Superior temporal gyrus (tissue), 1 donor: ENCODE measurements around the gene XAGE1A.
A peak's percentile ranks its signal among the peaks of the same experiment; 100 is the strongest.
"Not testable (repeated sequence)": the region's sequence is repeated elsewhere in the genome, so short reads cannot be mapped to it uniquely, and the experiment has no call there.

ENCODE experiments used
- DNase-seq: peaks from one replicate; pipeline ENCODE4 v3.0.0-alpha.2; 2016; ENCODE audit errors: extremely low spot score

XAGE1A gene, protein sequence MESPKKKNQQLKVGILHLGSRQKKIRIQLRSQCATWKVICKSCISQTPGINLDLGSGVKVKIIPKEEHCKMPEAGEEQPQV

DNA sequence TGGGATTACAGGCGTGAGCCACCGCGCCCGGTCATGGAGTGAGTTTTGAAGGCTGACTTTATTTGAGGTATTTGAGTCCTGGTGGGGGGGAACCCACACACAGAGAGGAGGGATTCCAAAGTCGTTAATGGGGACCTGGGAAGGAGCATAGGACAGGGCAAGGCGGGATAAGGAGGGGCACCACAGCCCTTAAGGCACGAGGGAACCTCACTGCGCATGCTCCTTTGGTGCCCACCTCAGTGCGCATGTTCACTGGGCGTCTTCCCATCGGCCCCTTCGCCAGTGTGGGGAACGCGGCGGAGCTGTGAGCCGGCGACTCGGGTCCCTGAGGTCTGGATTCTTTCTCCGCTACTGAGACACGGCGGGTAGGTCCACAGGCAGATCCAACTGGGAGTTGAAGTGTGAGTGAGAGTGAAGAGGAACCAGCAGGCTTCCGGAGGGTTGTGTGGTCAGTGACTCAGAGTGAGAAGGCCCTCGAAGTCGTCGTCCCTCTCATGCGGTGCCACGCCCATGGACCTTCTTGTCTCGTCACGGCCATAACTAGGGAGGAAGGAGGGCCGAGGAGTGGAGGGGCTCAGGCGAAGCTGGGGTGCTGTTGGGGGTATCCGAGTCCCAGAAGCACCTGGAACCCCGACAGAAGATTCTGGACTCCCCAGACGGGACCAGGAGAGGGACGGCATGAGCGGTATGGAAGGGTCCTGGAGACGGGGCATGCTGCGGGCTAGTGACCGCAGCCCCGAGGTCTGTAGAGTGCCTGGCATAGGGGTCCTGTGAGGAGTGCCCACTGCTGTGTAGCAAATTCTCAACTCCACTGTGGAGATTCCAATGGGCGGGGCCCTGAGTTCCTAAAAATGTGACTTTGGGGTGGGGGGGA is at the start of gene XAGE1A:
TSS of gene XAGE1A (plus strand) at position 264 of the 874 bp plus-strand sequence. CDS start 1,554 bp downstream, outside the sequence.
- DNase-seq: not testable (repeated sequence)

DNA sequence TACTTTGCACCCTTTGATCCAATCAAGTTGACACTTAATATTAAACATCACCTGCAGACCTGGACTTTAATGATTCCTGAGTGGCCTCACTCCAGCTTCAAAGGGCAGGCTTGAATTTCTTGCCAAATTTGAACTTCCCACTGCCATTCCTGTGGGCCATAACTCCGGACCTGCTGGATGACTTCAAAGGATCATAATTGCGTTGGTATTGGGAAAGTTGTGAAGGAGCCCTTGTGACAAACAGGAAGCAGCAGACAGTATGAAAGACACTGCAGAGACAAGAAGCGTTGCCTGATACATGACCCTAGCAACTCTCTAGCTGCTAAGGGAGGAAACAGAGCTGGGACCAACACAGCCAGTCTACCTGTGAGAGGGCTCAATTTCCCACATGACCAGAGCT is 43.6 kb upstream of the XAGE1A start:
- DNase-seq: not testable (repeated sequence)

DNA sequence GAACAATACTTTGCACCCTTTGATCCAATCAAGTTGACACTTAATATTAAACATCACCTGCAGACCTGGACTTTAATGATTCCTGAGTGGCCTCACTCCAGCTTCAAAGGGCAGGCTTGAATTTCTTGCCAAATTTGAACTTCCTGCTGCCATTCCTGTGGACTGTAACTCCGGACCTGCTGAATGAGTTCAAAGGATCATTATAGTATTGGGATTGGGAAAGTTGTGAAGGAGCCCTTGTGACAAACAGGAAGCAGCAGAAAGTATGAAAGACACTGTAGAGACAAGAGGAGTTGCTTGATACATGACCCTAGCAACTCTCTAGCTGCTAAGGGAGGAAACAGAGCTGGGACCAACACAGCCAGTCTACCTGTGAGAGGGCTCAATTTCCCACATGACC is 24.3 kb upstream of the XAGE1A start:
- not testable (repeated sequence) for DNase-seq

DNA sequence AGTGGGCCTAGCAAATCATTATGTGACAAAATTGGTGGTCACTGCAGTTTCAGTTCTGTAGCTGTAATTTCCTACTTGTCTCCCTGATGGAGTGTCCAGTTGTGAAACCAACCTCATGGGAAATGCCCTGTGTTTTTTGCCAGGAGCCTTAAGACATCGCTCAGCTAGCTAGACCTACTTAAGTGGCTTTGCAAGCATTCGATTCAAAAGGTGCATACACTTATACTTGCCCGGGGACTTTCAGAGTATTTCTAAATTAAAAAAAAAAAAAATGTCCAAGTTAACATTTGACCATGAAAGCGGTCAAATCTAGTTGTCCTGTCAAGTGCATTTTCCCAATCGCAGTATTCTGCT is 788 bp downstream of the XAGE1A start:
- not testable (repeated sequence) for DNase-seq

DNA sequence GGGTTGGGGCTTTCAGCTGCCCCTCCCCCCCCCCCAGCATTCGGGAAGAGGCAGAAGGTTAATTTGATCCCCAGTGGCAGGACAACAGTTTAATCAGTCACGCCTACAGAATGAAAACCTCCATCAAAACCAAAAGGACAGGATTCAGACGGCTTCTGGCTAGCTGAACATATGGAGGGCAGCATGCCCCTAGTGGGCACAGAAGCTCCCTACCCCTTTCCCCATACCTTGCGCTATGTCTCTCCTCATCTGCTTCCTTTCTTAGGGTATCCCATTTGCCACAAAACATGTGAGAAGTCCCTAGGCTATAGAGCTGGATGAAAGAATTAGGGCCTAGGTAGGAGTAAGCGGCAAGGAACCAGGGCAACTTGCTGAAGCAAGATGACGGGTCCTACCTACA is 5.8 kb downstream of the XAGE1A start:
- not testable (repeated sequence) for DNase-seq

DNA sequence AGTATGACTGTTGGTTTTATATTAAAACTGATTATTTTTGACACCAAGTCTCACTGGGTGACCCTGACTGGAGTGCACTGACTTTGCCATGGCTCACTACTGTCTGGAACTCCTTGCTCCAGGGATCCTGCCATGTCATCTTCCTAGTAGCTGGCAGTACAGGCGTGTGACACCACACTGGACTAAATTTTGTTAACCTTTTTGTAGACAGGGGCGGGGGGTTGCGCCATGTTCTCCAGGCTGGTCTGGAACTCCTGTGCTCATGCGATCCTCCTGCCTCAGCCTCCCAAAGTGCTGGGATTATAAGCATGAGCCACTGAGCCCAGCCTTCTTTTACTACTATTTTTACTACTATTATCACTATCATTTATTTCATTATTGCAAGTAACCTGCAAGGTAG is 8.9 kb downstream of the XAGE1A start:
- no peak for DNase-seq

DNA sequence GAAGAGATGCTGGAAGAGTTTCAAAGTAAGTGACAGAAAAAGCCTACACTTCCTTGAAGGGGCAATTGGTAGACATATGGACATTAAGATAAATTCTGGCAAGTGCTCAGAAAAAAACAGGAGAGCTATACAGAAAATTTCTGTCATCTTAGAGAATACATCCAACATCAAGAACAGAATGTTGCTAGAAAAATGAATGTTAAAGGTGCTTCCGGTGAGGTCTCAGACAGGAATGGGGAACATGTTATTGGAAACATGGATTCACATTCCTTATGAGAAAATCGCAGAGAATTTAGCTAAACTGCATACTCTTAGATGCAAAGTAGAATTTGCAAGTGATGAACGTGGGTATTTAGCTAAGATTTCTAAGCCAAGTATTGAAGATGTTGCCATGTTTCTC is 11.7 kb downstream of the XAGE1A start:
- DNase-seq: peak; percentile 11

DNA sequence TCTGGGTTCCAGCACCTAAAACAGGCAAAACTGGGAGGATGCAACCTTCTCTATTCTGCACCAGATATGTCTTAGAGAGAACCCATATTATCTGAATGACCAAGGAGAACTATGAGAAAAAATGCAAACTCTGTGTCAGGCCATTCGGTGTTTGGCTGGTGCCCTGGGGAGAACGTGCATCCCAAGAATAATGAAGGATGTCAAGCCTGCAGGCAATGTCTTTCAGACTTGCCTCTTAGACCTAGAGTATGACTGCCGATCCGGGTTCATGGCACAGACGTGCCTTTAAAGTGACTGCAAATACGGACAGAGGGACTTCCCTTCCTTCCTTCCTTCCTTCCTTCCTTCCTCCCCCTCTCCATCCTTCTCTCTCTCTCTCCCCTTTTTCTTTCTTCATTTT is 14.3 kb downstream of the XAGE1A start:
- DNase-seq: no peak

DNA sequence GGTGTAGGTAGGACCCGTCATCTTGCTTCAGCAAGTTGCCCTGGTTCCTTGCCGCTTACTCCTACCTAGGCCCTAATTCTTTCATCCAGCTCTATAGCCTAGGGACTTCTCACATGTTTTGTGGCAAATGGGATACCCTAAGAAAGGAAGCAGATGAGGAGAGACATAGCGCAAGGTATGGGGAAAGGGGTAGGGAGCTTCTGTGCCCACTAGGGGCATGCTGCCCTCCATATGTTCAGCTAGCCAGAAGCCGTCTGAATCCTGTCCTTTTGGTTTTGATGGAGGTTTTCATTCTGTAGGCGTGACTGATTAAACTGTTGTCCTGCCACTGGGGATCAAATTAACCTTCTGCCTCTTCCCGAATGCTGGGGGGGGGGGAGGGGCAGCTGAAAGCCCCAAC is 15.5 kb downstream of the XAGE1A start:
- DNase-seq: not testable (repeated sequence)

DNA sequence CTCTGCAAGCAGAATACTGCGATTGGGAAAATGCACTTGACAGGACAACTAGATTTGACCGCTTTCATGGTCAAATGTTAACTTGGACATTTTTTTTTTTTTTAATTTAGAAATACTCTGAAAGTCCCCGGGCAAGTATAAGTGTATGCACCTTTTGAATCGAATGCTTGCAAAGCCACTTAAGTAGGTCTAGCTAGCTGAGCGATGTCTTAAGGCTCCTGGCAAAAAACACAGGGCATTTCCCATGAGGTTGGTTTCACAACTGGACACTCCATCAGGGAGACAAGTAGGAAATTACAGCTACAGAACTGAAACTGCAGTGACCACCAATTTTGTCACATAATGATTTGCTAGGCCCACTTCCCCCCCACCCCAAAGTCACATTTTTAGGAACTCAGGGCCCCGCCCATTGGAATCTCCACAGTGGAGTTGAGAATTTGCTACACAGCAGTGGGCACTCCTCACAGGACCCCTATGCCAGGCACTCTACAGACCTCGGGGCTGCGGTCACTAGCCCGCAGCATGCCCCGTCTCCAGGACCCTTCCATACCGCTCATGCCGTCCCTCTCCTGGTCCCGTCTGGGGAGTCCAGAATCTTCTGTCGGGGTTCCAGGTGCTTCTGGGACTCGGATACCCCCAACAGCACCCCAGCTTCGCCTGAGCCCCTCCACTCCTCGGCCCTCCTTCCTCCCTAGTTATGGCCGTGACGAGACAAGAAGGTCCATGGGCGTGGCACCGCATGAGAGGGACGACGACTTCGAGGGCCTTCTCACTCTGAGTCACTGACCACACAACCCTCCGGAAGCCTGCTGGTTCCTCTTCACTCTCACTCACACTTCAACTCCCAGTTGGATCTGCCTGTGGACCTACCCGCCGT is 20.7 kb downstream of the XAGE1A start:
- DNase-seq: not testable (repeated sequence)

DNA sequence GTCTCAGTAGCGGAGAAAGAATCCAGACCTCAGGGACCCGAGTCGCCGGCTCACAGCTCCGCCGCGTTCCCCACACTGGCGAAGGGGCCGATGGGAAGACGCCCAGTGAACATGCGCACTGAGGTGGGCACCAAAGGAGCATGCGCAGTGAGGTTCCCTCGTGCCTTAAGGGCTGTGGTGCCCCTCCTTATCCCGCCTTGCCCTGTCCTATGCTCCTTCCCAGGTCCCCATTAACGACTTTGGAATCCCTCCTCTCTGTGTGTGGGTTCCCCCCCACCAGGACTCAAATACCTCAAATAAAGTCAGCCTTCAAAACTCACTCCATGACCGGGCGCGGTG is 21.3 kb downstream of the XAGE1A start, which contains the start of gene XAGE1B:
TSS of gene XAGE1B (minus strand) at position 77 of the 339 bp plus-strand sequence. CDS start 1,536 bp downstream, outside the sequence.
- not testable (repeated sequence) for DNase-seq

DNA sequence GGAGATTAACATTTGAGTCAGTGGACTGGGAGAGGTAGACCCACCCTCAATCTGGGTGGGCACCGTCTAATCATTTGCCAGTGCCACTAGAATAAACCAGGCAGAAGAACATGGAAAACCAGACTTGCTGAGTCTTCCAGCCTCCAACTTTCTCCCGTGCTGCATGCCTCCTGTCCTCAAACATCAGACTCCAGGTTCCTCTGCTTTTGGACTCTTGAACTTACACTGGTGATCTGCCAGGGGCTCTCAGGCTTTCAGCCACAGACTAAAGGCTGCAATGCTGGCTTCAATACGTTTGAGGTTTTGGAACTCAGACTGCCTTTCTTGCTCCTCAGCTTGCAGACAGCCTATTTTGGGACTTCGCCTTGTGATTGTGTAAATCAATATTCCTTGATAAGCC is 45.4 kb downstream of the XAGE1A start:
- DNase-seq: not testable (repeated sequence)

DNA sequence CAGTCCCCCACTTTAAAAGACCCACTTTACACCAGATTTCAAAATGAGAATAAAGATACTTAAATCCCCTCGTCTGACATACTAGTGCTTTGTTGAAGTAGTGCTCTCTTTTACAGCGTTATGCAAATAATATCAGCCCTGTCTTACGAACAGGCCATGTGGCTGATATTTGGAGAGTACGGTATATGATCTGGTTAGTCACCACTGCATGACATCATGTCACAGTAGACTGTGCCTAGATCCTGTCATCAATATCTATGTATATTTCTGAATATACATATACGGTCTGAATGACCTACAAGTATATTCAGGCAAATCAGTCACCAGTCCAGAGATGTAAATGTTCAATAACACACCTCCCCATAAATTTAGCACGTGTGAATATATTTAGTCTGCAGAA is 46.7 kb downstream of the XAGE1A start:
- DNase-seq: no peak

DNA sequence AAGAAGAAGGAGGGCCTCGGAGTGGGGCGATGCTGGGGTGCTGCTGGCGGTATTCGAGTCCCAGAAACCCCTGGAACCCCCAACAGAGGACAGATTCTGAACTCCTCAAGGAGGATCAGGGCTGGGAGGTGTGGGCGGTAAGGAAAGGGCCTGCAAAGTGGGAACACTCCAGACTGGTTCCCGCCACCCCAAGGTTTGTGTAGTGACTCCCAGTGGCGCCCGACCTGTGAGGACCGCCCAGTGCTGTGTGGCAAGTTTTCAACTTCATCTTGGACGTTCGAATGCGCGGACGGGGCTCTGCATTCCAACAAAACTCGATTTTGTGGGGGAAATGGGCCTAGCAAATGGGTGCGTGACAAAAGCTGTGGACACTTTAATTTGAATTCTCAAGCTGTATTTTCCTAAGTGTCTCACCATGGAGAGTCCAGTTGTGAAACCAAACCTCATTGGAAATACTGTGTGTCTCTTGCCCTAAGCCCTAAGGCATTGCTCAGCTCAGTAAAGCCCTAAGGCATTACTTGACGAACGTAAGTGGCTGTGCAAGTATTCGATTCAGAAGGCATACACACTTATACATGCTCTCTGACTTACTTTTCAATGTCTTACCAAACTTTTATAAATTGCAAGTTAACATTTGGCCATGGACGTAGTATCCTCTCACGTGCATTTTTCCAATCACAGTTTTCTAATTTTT is 48.7 kb downstream of the XAGE1A start:
- DNase-seq: no peak

DNA sequence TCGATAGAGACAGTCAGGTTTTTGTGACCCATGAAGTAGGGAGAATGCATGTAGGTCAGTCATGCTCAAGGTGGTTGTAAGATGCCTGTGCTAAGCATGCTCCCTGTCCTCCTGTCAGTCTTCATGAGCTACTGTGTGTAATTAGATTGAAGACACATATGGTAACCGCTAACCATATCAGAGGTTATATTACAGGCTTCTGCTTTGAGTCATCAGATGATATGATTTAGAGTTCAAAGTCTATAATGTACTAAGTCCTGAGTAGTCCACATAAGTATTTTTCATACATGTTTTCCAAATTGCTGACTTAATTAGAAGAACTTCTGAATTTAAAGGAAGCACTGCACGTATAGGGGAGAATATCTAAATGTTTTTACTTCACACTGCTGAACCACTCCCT is 53.2 kb downstream of the XAGE1A start:
- not testable (repeated sequence) for DNase-seq
